Esophagus squamous epithelium (tissue), 5 donors: Measurements from ENCODE around the gene LAMB2. TPM values are rescaled to one million over a fixed set of nuclear protein-coding genes. Genes with fewer than 3 reads are reported as not detected.
A peak's percentile ranks its signal among the peaks of the same experiment; 100 is the strongest.

Source experiments
- DNase-seq: peaks from one replicate; lab custom pipeline; 2025; lab: John Stamatoyannopoulos, UW
- H3K27ac ChIP-seq, 4 donors: fragments of 200-600 bp; sonication (generic); one replicate each; pipeline ENCODE4 v1.5.1; 2016 to 2019; ENCODE audit warnings: mild to moderate bottlenecking in 1 of 4
- H3K27me3 ChIP-seq, 4 donors: fragments of 200-600 bp; sonication (generic); 1 replicate in 3 of 4; 2 replicates in 1 of 4; pipeline versions ENCODE4 v1.5.1 to v1.6.0; 2017 to 2021; ENCODE audit warnings: antibody characterized with exemption in 1 of 4
- H3K36me3 ChIP-seq, 3 donors: fragments of 200-600 bp; sonication (generic); one replicate each; pipeline ENCODE4 v1.5.1; 2016 to 2019
- H3K4me1 ChIP-seq, 3 donors: fragments of 200-600 bp; sonication (generic); one replicate each; pipeline ENCODE4 v1.5.1; 2017 to 2019
- H3K4me3 ChIP-seq, 4 donors: fragments of 200-600 bp; sonication (generic); 1 replicate in 3 of 4; 2 replicates in 1 of 4; pipeline ENCODE4 v1.5.1; 2016 to 2019; ENCODE audit warnings: mild to moderate bottlenecking in 2 of 4, moderate library complexity in 1 of 4
- H3K9me3 ChIP-seq, 3 donors: fragments of 200-600 bp; sonication (generic); one replicate each; pipeline ENCODE4 v1.5.1; 2016 to 2019
- CTCF ChIP-seq, 6 experiments: fragments of 450-650 bp in 4 of 6; fragments of 200-600 bp in 2 of 6; sonication (generic) in 2 of 6; IDR thresholded peaks; one replicate each; pipeline ENCODE4 v1.5.1; 2016 to 2019; ENCODE audit warnings: antibody characterized with exemption in 6 of 6, mild to moderate bottlenecking in 4 of 6, moderate library complexity in 4 of 6
- POLR2A ChIP-seq, 4 donors: fragments of 450-650 bp; IDR thresholded peaks; one replicate each; pipeline ENCODE4 v1.6.1; 2017; ENCODE audit warnings: antibody characterized with exemption in 4 of 4, mild to moderate bottlenecking in 4 of 4, moderate library complexity in 3 of 4
- WGBS, 2 donors: methylation state at CpG; one replicate each; pipeline ENCODE4 v1.1.5; 2018; 5-methylcytosine and 5-hydroxymethylcytosine counted together
- intact Hi-C: fragments of 100-400 bp; cut with DNase I; formaldehyde crosslinking; loops from one replicate; pipeline ENCODE4 v1.15.0; 2022
- total RNA-seq, 4 donors: library from RNA; depleted of rRNA; stranded (reverse); fragments of >200 nt; gene quantifications; one replicate each; pipeline ENCODE4 v1.1.0, GENCODE V29; 2016
- donor health status: DM: yes; HTN: yes; CAD: no.

LAMB2 gene
- total RNA-seq, 4 donors from 2014 or later = 66.0 to 319 (median 175) TPM

GRCh38 chr3:49174397-49174985 is 41.6 kb upstream of the LAMB2 start:
- WGBS, 2 donors = 96 to 100% methylated on average over 2 to 6 of the region's 9 CpGs
- peak overlapping the region in 3 of 4 donors; percentile 88 to 94 (median 90) for H3K27ac ChIP-seq
- TF ChIP-seq CTCF (IDR thresholded peaks at IDR 0.05) = no peak
- TF ChIP-seq POLR2A (IDR thresholded peaks at IDR 0.05) = no peak

GRCh38 chr3:49173792-49174170 is 40.9 kb upstream of the LAMB2 start:
- Histone ChIP-seq H3K4me1 (peaks cover 31 to 56% (median 33%) of the 10 kb centered on the region in 3 donors), H3K9me3 (no peaks in the 10 kb centered on the region), H3K36me3 (peaks cover 0 to 53% (median 16%) of the 10 kb centered on the region in 3 donors), H3K4me3 (peak overlapping the region in 2 of 4 donors; percentile 80 to 84), H3K27ac (peak overlapping the region; percentile 84 to 94 (median 89)), H3K27me3 (no peaks in the 10 kb centered on the region)
- 18 to 25% methylated on average over 1 to 3 of the region's 4 CpGs for WGBS, 2 donors
- intact Hi-C loops = loop anchor here (10.0 kb wide), 2 partner anchors 101 to 161 kb away; partner anchors contain the start of gene C3orf62
- TF ChIP-seq CTCF (IDR thresholded peaks at IDR 0.05) (no peak), POLR2A (IDR thresholded peaks at IDR 0.05) (no peak)
- no peak for DNase-seq

More at GRCh38 chr3:49174397-49174985, 41.6 kb upstream of the LAMB2 start:
- Histone ChIP-seq H3K36me3 (peaks cover 0 to 53% (median 16%) of the 10 kb centered on the region in 3 donors), H3K9me3 (no peaks in the 10 kb centered on the region), H3K4me3 (no peak overlapping the region), H3K27me3 (no peaks in the 10 kb centered on the region), H3K4me1 (peaks cover 31 to 56% (median 33%) of the 10 kb centered on the region in 3 donors)
- no peak for DNase-seq
- intact Hi-C loops = loop anchor here (10.0 kb wide), 2 partner anchors 100 to 160 kb away; partner anchors contain the start of gene C3orf62

GRCh38 chr3:49173116-49173791 is 40.4 kb upstream of the LAMB2 start:
- DNase-seq = no peak
- Histone ChIP-seq H3K9me3 (no peaks in the 10 kb centered on the region), H3K4me3 (peak overlapping the region; percentile 52 to 84 (median 80)), H3K27me3 (no peaks in the 10 kb centered on the region), H3K36me3 (peaks cover 0 to 50% (median 16%) of the 10 kb centered on the region in 3 donors), H3K4me1 (peaks cover 31 to 56% (median 33%) of the 10 kb centered on the region in 3 donors), H3K27ac (peak overlapping the region; percentile 84 to 94 (median 89))
- 19 to 40% methylated on average over 2 to 3 of the region's 3 CpGs for WGBS, 2 donors
- TF ChIP-seq CTCF (IDR thresholded peaks at IDR 0.05) (no peak), POLR2A (IDR thresholded peaks at IDR 0.05) (no peak)
- intact Hi-C loops = loop anchor here (10.0 kb wide), 2 partner anchors 102 to 162 kb away; partner anchors contain the start of gene C3orf62

- WGBS, 2 donors = no CpG with 5 or more reads among the region's 7 CpGs
- no peak for DNase-seq
- Histone ChIP-seq H3K27ac (peak overlapping the region; percentile 84 to 94 (median 89)), H3K4me3 (peak overlapping the region; percentile 52 to 84 (median 80)), H3K4me1 (peaks cover 31 to 56% (median 33%) of the 10 kb centered on the region in 3 donors), H3K9me3 (no peaks in the 10 kb centered on the region), H3K36me3 (peaks cover 0 to 43% (median 16%) of the 10 kb centered on the region in 3 donors), H3K27me3 (no peaks in the 10 kb centered on the region)
- intact Hi-C loops = loop anchor here (10.0 kb wide), 2 partner anchors 102 to 162 kb away; partner anchors contain the start of gene C3orf62
- TF ChIP-seq POLR2A (IDR thresholded peaks at IDR 0.05) (no peak), CTCF (IDR thresholded peaks at IDR 0.05) (no peak)
These were observed 39.7 kb upstream of the LAMB2 start for GRCh38 chr3:49172551-49173041.
